GM21528 (cell line): Measurements from ENCODE around the gene FUBP3.

Experiments
- ATAC-seq: cut with Tn5 transposase; IDR thresholded peaks from one replicate; pipeline ENCODE4 v1.9.1; 2021; ENCODE audit warnings: mild to moderate bottlenecking, moderate library complexity; ENCODE audit not compliant: unreplicated experiment, low FRiP score

The FUBP3 gene, protein sequence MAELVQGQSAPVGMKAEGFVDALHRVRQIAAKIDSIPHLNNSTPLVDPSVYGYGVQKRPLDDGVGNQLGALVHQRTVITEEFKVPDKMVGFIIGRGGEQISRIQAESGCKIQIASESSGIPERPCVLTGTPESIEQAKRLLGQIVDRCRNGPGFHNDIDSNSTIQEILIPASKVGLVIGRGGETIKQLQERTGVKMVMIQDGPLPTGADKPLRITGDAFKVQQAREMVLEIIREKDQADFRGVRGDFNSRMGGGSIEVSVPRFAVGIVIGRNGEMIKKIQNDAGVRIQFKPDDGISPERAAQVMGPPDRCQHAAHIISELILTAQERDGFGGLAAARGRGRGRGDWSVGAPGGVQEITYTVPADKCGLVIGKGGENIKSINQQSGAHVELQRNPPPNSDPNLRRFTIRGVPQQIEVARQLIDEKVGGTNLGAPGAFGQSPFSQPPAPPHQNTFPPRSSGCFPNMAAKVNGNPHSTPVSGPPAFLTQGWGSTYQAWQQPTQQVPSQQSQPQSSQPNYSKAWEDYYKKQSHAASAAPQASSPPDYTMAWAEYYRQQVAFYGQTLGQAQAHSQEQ

DNA sequence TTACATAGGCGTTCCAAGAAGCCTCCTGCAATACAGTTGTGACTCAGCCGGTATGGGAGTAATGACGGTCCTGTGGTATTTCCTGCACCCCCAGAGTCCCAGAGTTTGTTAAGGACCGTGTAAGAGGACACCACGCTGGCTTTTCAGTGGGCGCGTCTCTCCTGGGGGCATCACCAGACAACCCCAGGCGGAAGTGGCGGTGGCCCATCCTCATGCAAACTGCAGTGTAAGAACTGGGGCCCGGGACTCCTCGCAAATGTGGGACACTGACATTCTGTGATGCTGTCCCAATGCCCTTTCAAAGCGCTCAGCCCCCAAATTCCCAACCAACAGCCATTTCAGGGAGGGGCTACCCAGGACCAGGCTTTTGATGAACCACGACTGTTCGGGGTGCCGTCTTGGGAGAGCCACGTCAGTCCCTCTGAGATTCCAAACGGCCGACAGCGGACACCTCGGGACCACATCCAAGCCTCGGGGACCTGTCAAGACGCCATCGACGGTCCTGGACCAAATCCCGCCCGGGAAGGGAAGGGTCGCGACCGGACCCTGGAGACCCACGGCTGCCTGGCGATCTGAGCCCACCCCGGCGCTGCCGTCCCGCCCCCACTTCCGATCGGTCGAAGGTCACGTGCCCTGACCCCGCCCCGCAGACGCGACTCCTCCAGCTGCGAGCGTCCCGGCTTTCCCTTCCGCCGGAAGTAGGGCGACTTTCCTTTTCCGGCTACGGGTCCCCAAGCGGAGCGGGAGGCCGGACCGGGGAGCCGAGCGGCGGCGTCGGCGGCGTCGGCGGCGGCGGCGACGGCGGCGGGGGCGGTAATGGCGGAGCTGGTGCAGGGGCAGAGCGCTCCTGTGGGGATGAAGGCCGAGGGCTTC, at the start of gene FUBP3:
Gene FUBP3 (plus strand): TSS at position 713 of the 873 bp plus-strand sequence. CDS start 104 bp downstream, at position 817.
- ATAC-seq, result peak; percentile 74

DNA sequence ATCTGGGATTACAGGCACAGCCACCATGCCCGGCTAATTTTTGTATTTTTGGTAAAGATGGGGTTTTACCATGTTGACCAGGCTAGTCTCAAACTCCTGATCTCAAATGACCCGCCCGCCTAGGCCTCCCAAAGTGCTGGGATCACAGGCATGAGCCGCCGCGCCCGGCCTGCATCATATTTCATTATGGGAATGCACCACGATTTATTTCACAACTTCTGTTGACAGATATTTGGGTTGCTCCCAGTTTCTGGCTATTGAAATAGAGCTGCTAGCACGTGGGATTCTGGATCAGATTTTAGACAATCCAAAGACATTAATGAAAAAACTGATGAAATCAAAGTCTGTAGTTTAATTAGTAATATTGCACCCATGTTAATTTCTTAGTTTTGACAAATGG, 48.4 kb upstream of the FUBP3 start:
- no peak for ATAC-seq

DNA sequence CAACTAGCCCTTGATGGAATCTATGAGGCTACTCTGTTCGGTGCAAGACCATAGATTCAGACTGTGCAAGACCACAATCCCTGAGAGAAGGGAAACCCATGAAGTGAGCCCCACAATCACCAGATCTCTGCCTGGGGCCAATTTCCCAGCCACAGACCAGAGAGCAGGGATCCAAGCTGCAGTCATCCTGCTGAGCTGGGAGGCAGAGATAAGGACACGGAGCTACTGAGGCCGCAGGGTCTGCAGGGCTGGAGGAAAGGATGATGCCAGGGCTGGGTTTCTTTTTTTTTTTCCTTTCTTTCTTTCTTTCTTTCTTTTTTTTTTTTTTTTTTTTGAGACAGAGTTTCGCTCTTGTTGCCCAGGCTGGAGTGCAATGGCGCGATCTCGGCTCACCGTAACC, 47.7 kb upstream of the FUBP3 start:
- ATAC-seq, result no peak

- no peak for ATAC-seq
Observed at GRCh38 chr9:130532426-130533080, 46.8 kb upstream of the FUBP3 start.

GRCh38 chr9:130535818-130536521, 43.4 kb upstream of the FUBP3 start:
- ATAC-seq, result no peak

- ATAC-seq, result no peak
Observed at GRCh38 chr9:130536701-130537107, 42.7 kb upstream of the FUBP3 start.

GRCh38 chr9:130537346-130538050, 41.9 kb upstream of the FUBP3 start:
- no peak for ATAC-seq

DNA sequence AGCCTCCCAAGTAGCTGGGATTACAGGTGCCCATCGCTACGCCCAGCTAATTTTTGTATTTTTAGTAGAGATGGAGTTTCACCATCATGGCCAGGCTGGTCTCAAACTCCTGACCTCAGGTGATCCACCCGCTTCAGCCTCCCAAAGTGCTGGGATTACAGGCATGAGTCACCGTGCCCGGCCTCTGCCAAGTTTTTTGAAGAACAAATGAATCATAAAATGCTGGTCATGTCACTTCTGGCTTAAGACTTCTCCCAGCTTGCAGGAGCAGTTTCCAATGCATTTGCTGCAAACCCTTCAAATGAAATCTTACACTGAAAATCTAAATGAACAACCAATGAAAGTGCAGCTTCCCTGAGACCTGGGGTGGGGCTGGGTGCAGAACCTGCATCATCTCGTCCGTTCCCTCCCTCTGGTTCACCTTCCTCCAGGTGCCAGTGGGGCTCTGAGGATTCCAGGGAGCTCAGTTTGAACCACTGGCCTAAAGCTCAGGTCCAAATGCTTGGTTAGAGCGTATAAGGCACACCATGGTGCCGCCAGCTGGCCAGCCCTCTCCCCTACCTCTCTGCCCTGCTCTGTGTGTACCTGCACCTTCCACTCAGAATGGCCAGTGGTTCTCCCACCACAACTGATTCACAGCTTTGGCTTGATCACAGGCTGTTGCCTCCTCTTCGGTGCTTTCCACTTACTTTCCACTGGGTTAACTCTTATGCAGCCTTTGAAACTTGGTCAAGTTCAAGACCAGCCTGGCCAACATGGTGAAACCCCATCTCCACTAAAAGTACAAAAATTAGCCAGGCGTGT, 39.8 kb upstream of the FUBP3 start:
- ATAC-seq, result no peak

DNA sequence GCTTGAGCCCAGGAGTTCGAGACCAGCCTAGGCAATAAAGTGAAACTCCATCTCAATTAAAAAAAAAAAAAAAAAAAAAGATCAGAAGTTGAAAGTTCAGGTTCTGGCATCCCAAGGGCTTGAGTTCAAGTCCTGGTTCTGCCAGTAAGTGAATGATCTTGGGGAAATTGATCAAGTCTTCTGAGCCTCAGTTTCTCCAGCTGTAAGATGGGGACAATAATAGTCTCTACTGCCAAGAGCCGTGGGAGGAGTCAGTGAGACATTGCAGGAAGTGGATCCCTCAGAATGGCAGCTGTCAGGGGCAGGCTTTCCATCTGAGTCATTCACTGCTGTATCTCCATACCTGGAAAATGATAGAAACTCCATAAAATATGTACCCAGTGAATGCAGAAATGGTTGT, 37.8 kb upstream of the FUBP3 start:
- no peak for ATAC-seq

GRCh38 chr9:130542038-130542437, 37.3 kb upstream of the FUBP3 start:
- ATAC-seq, result no peak

DNA sequence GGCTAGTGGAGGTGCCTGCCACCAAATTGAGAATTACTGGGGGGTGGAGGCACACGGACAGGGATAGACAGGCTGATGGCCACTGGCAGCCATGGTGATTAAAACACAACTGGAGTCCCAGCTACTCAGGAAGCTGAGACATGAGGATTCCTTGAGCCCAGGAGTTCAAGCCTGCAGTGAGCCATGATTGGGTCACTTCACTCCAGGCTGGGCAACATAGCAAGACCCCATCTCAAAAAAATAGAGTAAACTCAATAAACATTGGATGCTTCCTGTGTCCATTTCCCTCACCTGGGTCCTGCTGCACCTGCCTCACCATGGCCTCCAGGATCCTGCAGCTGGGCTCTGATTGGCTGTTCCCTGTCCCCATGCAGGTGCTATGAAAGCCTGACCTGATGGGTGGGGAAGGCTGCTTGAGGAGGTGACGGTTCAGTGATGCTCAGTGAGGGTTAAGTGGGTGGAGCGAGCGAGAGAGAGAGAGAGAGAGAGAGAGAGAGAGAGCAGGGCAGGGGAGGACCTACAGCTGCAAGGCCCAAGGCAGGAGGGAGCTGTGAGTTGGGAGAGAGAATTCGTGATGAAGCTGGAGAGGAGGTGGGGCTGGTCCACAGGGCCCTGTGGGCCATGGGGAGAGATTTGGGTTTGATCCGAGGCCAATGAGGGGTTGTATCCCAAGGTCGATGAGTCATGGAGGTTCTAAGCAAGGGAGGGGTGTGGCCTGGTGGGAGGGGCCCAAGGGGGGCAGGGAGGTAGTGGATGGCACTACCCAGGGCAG, 36.7 kb upstream of the FUBP3 start:
- ATAC-seq, result no peak

GRCh38 chr9:130543368-130543767, 36.0 kb upstream of the FUBP3 start:
- no peak for ATAC-seq

GRCh38 chr9:130543859-130544258, 35.5 kb upstream of the FUBP3 start:
- no peak for ATAC-seq

GRCh38 chr9:130544364-130544763, 35.0 kb upstream of the FUBP3 start:
- ATAC-seq, result no peak

- ATAC-seq, result no peak
Observed at GRCh38 chr9:130548103-130548502, 31.3 kb upstream of the FUBP3 start.

- no peak for ATAC-seq
Observed at GRCh38 chr9:130549093-130549735, 30.2 kb upstream of the FUBP3 start.

- ATAC-seq, result no peak
Observed at GRCh38 chr9:130554606-130555005, 24.8 kb upstream of the FUBP3 start.
